Muscle layer of duodenum (tissue), 2 donors: Measurements from ENCODE around the gene SETD5.

Source experiments
- H3K27ac ChIP-seq: one replicate; pipeline ENCODE4 v1.7.0; 2013; ENCODE audit warnings: mild to moderate bottlenecking, low read length
- H3K27me3 ChIP-seq: one replicate; pipeline ENCODE4 v1.7.0; 2013; ENCODE audit warnings: low read depth, mild to moderate bottlenecking, control low read depth, low read length
- H3K36me3 ChIP-seq, 2 donors: one replicate each; pipeline ENCODE4 v1.7.0; 2013; ENCODE audit warnings: low read length in 2 of 2, control low read depth in 1 of 2, mild to moderate bottlenecking in 1 of 2; ENCODE audit not compliant: insufficient read depth in 2 of 2, control insufficient read depth in 1 of 2
- H3K4me1 ChIP-seq, 2 donors: one replicate each; pipeline ENCODE4 v1.7.0; 2013; ENCODE audit warnings: low read length in 2 of 2, mild to moderate bottlenecking in 2 of 2, control low read depth in 1 of 2, moderate library complexity in 1 of 2; ENCODE audit not compliant: insufficient read depth in 2 of 2, control insufficient read depth in 1 of 2
- H3K4me3 ChIP-seq, 2 donors: one replicate each; pipeline ENCODE4 v1.7.0; 2013; ENCODE audit warnings: low read length in 2 of 2, low read depth in 1 of 2, mild to moderate bottlenecking in 1 of 2
- H3K9me3 ChIP-seq, 2 donors: one replicate each; pipeline ENCODE4 v1.7.0; 2013; ENCODE audit warnings: low read length in 2 of 2, control low read depth in 1 of 2, mild to moderate bottlenecking in 1 of 2; ENCODE audit not compliant: control insufficient read depth in 1 of 2
- donor health status: healthy.

SETD5 gene

GRCh38 chr3:9414826-9415225 is 17.4 kb downstream of the SETD5 start:
- Histone ChIP-seq H3K27ac (no peak overlapping the region), H3K9me3 (no peaks in the 10 kb centered on the region), H3K4me3 (no peak overlapping the region), H3K36me3 (no peaks in the 10 kb centered on the region), H3K27me3 (no peaks in the 10 kb centered on the region), H3K4me1 (peaks cover 7 to 25% of the 10 kb centered on the region in 2 donors)

GRCh38 chr3:9415485-9416138 is 18.2 kb downstream of the SETD5 start:
- Histone ChIP-seq H3K4me3 (no peak overlapping the region), H3K9me3 (no peaks in the 10 kb centered on the region)

GRCh38 chr3:9416139-9416780 is 18.8 kb downstream of the SETD5 start:
- Histone ChIP-seq H3K4me1 (peaks cover 14 to 29% of the 10 kb centered on the region in 2 donors), H3K4me3 (no peak overlapping the region), H3K27ac (no peak overlapping the region), H3K36me3 (no peaks in the 10 kb centered on the region), H3K9me3 (no peaks in the 10 kb centered on the region), H3K27me3 (no peaks in the 10 kb centered on the region)

More at GRCh38 chr3:9415485-9416138, 18.2 kb downstream of the SETD5 start:
- H3K4me1 ChIP-seq = peaks cover 10 to 28% of the 10 kb centered on the region in 2 donors
- H3K36me3 ChIP-seq = no peaks in the 10 kb centered on the region
- no peaks in the 10 kb centered on the region for H3K27me3 ChIP-seq
- H3K27ac ChIP-seq = no peak overlapping the region

GRCh38 chr3:9420850-9421549 is 23.6 kb downstream of the SETD5 start:
- Histone ChIP-seq H3K27ac (peak overlapping the region; percentile 16), H3K36me3 (no peaks in the 10 kb centered on the region), H3K4me3 (no peak overlapping the region), H3K9me3 (no peaks in the 10 kb centered on the region), H3K4me1 (peaks cover 20 to 58% of the 10 kb centered on the region in 2 donors), H3K27me3 (no peaks in the 10 kb centered on the region)

GRCh38 chr3:9422712-9423424 is 25.5 kb downstream of the SETD5 start:
- H3K27me3 ChIP-seq = no peaks in the 10 kb centered on the region
- H3K36me3 ChIP-seq = peaks cover 0 to 8% of the 10 kb centered on the region in 2 donors
- H3K9me3 ChIP-seq = no peaks in the 10 kb centered on the region
- H3K27ac ChIP-seq = peak overlapping the region; percentile 92
- H3K4me1 ChIP-seq = peaks cover 20 to 56% of the 10 kb centered on the region in 2 donors
- H3K4me3 ChIP-seq = no peak overlapping the region

- Histone ChIP-seq H3K4me3 (no peak overlapping the region), H3K4me1 (peaks cover 7 to 34% of the 10 kb centered on the region in 2 donors), H3K27ac (no peak overlapping the region), H3K9me3 (no peaks in the 10 kb centered on the region), H3K36me3 (peaks cover 34 to 60% of the 10 kb centered on the region in 2 donors), H3K27me3 (no peaks in the 10 kb centered on the region)
These were observed 31.0 kb downstream of the SETD5 start for GRCh38 chr3:9428411-9428810.

GRCh38 chr3:9430733-9431132 is 33.3 kb downstream of the SETD5 start:
- Histone ChIP-seq H3K27ac (no peak overlapping the region), H3K36me3 (peaks cover 57 to 80% of the 10 kb centered on the region in 2 donors), H3K9me3 (no peaks in the 10 kb centered on the region), H3K4me3 (no peak overlapping the region), H3K4me1 (peaks cover 0 to 12% of the 10 kb centered on the region in 2 donors), H3K27me3 (no peaks in the 10 kb centered on the region)

GRCh38 chr3:9433627-9434521 is 36.5 kb downstream of the SETD5 start:
- H3K36me3 ChIP-seq = peaks cover 83% of the 10 kb centered on the region in 2 donors
- peaks cover 0 to 7% of the 10 kb centered on the region in 2 donors for H3K4me1 ChIP-seq
- no peak overlapping the region for H3K27ac ChIP-seq

GRCh38 chr3:9435316-9435715 is 37.9 kb downstream of the SETD5 start:
- Histone ChIP-seq H3K27ac (no peak overlapping the region), H3K4me3 (no peak overlapping the region), H3K4me1 (peaks cover 0 to 4% of the 10 kb centered on the region in 2 donors), H3K27me3 (no peaks in the 10 kb centered on the region), H3K36me3 (peaks cover 75 to 80% of the 10 kb centered on the region in 2 donors), H3K9me3 (no peaks in the 10 kb centered on the region)

More at GRCh38 chr3:9433627-9434521, 36.5 kb downstream of the SETD5 start:
- H3K27me3 ChIP-seq = no peaks in the 10 kb centered on the region
- no peak overlapping the region for H3K4me3 ChIP-seq
- H3K9me3 ChIP-seq = no peaks in the 10 kb centered on the region

- peaks cover 69 to 86% of the 10 kb centered on the region in 2 donors for H3K36me3 ChIP-seq
- no peaks in the 10 kb centered on the region for H3K9me3 ChIP-seq
- peaks cover 0 to 7% of the 10 kb centered on the region in 2 donors for H3K4me1 ChIP-seq
- no peak overlapping the region for H3K27ac ChIP-seq
- H3K27me3 ChIP-seq = no peaks in the 10 kb centered on the region
- H3K4me3 ChIP-seq = no peak overlapping the region
These were observed 41.9 kb downstream of the SETD5 start for GRCh38 chr3:9439331-9439730.
